HL-60 (cell line): ENCODE data around the gene COPRS.
"Not testable (repeated sequence)": the region's sequence is repeated elsewhere in the genome, so short reads cannot be mapped to it uniquely, and the experiment has no call there.

Experiments used
- DNase-seq, 2 experiments: peaks; one replicate each; pipeline ENCODE4 v3.0.0-alpha.2; 2010 to 2020; ENCODE audit warnings: low read depth in 1 of 2, low spot score in 1 of 2
- H3K27ac ChIP-seq: fragments of 250-450 bp; sonication (Bioruptor Pico); replicated peaks from 2 replicates; pipeline ENCODE4 v1.5.1; 2020; ENCODE audit warnings: mild to moderate bottlenecking, moderate library complexity
- H3K27me3 ChIP-seq: fragments of 250-450 bp; sonication (Bioruptor Pico); 2 replicates; pipeline ENCODE4 v1.5.1; 2021; ENCODE audit warnings: mild to moderate bottlenecking, moderate library complexity; ENCODE audit not compliant: insufficient read depth, poor library complexity, severe bottlenecking
- H3K4me3 ChIP-seq: replicated peaks from 2 replicates; pipeline ENCODE4 v1.5.1; 2011; ENCODE audit warnings: mild to moderate bottlenecking, control low read depth, low read length; ENCODE audit not compliant: insufficient read depth
- CTCF ChIP-seq: IDR thresholded peaks from one replicate; pipeline ENCODE4 v1.5.1; 2011; ENCODE audit warnings: low read length, control low read depth, inconsistent platforms; ENCODE audit not compliant: insufficient read depth
- GABPA ChIP-seq: IDR thresholded peaks from 2 replicates; pipeline ENCODE4 v1.6.1; 2012; ENCODE audit warnings: low read depth
- POLR2AphosphoS5 ChIP-seq: IDR thresholded peaks from 2 replicates; pipeline ENCODE4 v1.6.1; 2012; ENCODE audit warnings: low read depth
- REST ChIP-seq: IDR thresholded peaks from 2 replicates; pipeline ENCODE4 v1.6.1; 2012; ENCODE audit warnings: low read depth; ENCODE audit not compliant: insufficient replicate concordance
- SPI1 ChIP-seq: IDR thresholded peaks from 2 replicates; pipeline ENCODE4 v1.6.1; 2012; ENCODE audit warnings: low read depth, mild to moderate bottlenecking, borderline replicate concordance

The COPRS gene

GRCh38 chr17:31811101-31811500, 47.9 kb downstream of the COPRS start:
- H3K27ac ChIP-seq = no peak overlapping the region
- no peak overlapping the region for H3K4me3 ChIP-seq
- TF ChIP-seq CTCF (no peak), GABPA (no peak), REST (no peak), POLR2AphosphoS5 (no peak), SPI1 (no peak)
- no peaks in the 10 kb centered on the region for H3K27me3 ChIP-seq
- no peak for DNase-seq

- not testable (repeated sequence) for H3K27me3 ChIP-seq, DNase-seq, H3K4me3 ChIP-seq, H3K27ac ChIP-seq
These were observed 49.2 kb downstream of the COPRS start for GRCh38 chr17:31809876-31810275.

GRCh38 chr17:31808521-31809050, 50.5 kb downstream of the COPRS start:
- Histone ChIP-seq H3K27ac (no peak overlapping the region), H3K27me3 (no peaks in the 10 kb centered on the region)

More at GRCh38 chr17:31808521-31809050, 50.5 kb downstream of the COPRS start:
- no peak for TF ChIP-seq SPI1
- TF ChIP-seq POLR2AphosphoS5 = no peak
- TF ChIP-seq REST = no peak
- no peak for TF ChIP-seq CTCF
- DNase-seq = no peak
- no peak overlapping the region for H3K4me3 ChIP-seq
